COLO668 (cell line): ENCODE measurements around the gene DEFB124.
"Not testable (repeated sequence)": the region's sequence is repeated elsewhere in the genome, so short reads cannot be mapped to it uniquely, and the experiment has no call there.

ENCODE experiments used
- DNase-seq: peaks from one replicate; lab custom pipeline; 2025; ENCODE audit not compliant: unreplicated experiment; lab: John Stamatoyannopoulos, UW

Gene DEFB124

DNA sequence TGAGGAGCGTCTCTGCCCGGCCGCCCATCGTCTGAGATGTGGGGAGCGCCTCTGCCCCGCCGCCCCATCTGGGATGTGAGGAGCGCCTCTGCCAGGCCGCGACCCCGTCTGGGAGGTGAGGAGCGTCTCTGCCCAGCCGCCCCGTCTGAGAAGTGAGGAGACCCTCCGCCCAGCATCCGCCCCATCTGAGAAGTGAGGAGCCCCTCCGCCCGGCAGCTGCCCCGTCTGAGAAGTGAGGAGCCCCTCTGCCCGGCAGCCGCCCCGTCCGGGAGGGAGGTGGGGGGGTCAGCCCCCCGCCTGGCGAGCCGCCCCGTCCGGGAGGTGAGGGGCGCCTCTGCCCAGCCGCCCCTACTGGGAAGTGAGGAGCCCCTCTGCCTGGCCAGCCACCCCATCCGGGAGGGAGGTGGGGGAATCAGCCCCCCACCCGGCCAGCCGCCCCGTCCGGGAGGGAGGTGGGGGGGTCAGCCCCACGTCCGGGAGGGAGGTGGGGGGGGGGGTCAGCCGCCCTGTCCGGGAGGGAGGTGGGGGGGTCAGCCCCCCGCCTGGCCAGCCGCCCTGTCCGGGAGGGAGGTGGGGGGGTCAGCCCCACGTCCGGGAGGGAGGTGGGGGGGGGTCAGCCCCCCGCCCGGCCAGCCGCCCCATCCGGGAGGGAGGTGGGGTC is 47.9 kb downstream of the DEFB124 start:
- not testable (repeated sequence) for DNase-seq

DNA sequence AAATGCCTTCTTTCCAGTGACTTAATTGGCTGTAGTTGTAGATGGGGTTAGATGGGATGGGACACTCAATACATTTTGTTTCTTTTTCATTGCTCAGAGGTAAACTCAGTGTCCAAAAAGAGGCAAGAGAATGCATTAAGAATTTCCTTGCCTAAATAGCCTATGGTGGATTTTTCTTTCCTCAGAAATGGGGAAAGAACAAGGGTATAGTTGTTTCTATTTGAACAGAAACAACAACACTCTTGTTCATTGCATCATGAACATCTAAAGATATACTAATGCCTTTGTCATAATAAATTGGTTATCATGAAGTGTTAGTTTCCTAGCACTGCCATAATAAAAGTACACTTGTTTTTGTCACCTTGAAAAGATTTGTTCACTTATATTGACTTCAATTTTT is 49.1 kb downstream of the DEFB124 start:
- DNase-seq, result no peak

DNA sequence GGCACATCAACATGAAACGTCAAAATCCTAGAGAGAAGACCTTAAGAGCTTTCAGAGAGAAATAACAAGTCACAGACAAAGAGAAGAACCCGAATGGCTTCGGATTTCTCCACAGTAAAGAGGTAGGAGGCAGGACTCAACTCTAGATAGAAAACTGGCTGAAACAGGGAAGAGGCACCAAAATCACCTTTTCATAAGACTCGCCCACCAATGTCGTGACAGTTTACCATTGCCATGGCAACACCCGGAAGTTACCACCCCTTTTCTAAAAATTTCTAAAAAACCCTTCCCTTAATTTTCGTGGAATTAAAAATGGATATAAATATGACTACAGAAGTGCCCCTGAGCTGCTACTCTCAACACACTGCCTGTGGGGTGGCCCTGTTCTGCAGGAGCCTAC is 56.6 kb downstream of the DEFB124 start:
- DNase-seq, result no peak

DNA sequence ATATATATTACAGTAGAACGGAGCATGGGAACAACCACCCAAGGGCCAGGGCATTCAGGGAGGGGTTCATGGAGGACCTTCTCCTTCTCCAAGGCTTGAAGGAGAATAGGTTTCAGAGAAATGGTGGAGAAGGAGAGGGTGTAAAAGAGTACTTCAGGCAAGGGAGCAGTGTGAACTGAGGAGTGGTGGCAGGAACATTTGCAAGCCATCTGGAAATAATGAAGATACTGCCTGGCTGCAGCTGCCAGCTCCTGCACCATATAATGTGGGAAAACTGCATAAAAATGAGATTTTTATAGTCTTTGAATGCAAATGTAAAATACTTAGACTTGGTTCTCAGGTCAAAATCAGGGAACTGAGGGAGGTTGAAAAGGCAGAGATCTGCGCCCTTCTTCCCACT is 59.3 kb downstream of the DEFB124 start:
- no peak for DNase-seq
